SU-DHL-6 (cell line): ENCODE measurements around the gene IL10RB.

Experiments used
- CTCF ChIP-seq: fragments of 200-600 bp; sonication (generic); IDR thresholded peaks from one replicate; pipeline ENCODE4 v1.5.1; 2017; ENCODE audit warnings: antibody characterized with exemption, mild to moderate bottlenecking, low read length, moderate library complexity; ENCODE audit not compliant: insufficient read depth, poor library complexity, severe bottlenecking
- EZH2phosphoT487 ChIP-seq: fragments of 200-600 bp; sonication (generic), shearing (Covaris generic); conservative IDR thresholded peaks from 2 replicates; pipeline ENCODE4 v1.6.1; 2018; ENCODE audit warnings: mild to moderate bottlenecking, antibody characterized with exemption, low read length, moderate library complexity, mixed read lengths

- no peak for TF ChIP-seq CTCF
- TF ChIP-seq EZH2phosphoT487 = no peak
Observed at GRCh38 chr21:33293136-33293535, 27.0 kb downstream of the IL10RB start.
